C4-2B (cell line): Measurements from ENCODE around the gene SLC38A3.
"Not testable (repeated sequence)": the region's sequence is repeated elsewhere in the genome, so short reads cannot be mapped to it uniquely, and the experiment has no call there.

ENCODE experiments used
- H3K27ac ChIP-seq: fragments of 450-650 bp; 2 replicates; pipeline ENCODE4 v1.5.1; 2017
- CTCF ChIP-seq: fragments of 450-650 bp; conservative IDR thresholded peaks from 2 replicates; pipeline ENCODE4 v1.5.1; 2017; ENCODE audit warnings: mild to moderate bottlenecking
- ZFX ChIP-seq: fragments of 450-650 bp; IDR thresholded peaks from 2 replicates; pipeline ENCODE4 v1.6.1; 2017

Gene SLC38A3

GRCh38 chr3:50208677-50209344 is 3.7 kb downstream of the SLC38A3 start:
- H3K27ac ChIP-seq, result no peak overlapping the region
- no peak for TF ChIP-seq CTCF
- no peak for TF ChIP-seq ZFX

- TF ChIP-seq ZFX, result no peak
Observed at GRCh38 chr3:50210176-50210509, 5.1 kb downstream of the SLC38A3 start.

GRCh38 chr3:50210510-50211367 is 5.7 kb downstream of the SLC38A3 start:
- TF ChIP-seq ZFX, result no peak
- no peak for TF ChIP-seq CTCF
- H3K27ac ChIP-seq, result no peak overlapping the region

More at GRCh38 chr3:50210176-50210509, 5.1 kb downstream of the SLC38A3 start:
- no peak overlapping the region for H3K27ac ChIP-seq

GRCh38 chr3:50211368-50211717 is 6.3 kb downstream of the SLC38A3 start:
- H3K27ac ChIP-seq, result not testable (repeated sequence)

GRCh38 chr3:50211930-50212329 is 6.9 kb downstream of the SLC38A3 start:
- H3K27ac ChIP-seq, result no peak overlapping the region
- TF ChIP-seq CTCF (no peak), ZFX (no peak)

GRCh38 chr3:50212502-50212901 is 7.4 kb downstream of the SLC38A3 start:
- no peak overlapping the region for H3K27ac ChIP-seq
- TF ChIP-seq ZFX, result no peak
- no peak for TF ChIP-seq CTCF

GRCh38 chr3:50212971-50213370 is 7.9 kb downstream of the SLC38A3 start:
- no peak overlapping the region for H3K27ac ChIP-seq
- no peak for TF ChIP-seq ZFX
- no peak; the same call in 1 of the 2 replicates for TF ChIP-seq CTCF

GRCh38 chr3:50213373-50213772 is 8.3 kb downstream of the SLC38A3 start:
- no peak overlapping the region for H3K27ac ChIP-seq
- TF ChIP-seq ZFX, result no peak
- TF ChIP-seq CTCF, result no peak
